Inflammatory macrophage treated with lipopolysaccharide for 4 hours (primary cell): ENCODE results near the gene VSTM4.

Source experiments
- DNase-seq: peaks from one replicate; pipeline ENCODE4 v3.0.0-alpha.2; 2020

The VSTM4 gene

DNA sequence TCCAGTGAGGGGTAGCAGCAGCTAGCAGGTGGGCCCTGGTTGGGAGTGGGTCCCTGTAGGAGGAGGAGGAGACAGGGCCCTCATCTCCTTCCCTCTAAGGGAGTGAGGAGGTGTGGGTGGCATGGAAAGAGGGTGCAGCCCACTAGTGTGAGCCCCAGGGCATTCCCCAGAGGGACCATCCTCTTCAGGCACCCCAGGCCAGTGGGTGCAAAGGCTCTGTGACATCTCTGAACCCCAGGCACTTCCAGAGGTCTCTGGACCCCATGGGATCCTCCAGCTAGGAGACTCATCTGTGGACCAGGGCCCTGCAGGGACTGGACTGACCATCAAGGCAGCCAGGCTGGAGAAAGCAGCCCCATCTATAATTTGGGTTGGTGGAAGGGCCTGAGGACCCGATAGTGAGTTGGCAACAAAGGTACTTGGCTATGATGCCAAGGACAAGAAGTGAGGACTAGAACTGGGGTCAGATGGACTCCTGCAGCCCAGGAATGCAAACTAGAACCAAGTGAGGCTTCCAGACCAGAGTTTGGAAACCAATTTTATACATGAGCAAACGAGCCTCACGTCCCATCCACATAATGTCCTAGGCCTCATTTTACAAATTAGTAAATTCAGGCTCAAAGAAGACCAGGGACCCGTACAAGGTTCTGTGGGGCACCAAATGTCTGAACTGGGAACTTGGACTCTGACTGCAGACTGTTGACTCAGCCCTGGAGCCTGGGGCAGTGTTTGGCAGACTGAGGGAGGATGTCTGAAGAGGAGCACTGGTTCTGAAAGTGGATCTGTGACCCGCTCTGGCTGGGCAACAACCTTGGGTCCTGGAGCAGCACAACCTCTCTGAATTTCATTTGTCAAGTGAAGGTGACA lies 1.4 kb upstream of the VSTM4 start:
- no peak for DNase-seq

DNA sequence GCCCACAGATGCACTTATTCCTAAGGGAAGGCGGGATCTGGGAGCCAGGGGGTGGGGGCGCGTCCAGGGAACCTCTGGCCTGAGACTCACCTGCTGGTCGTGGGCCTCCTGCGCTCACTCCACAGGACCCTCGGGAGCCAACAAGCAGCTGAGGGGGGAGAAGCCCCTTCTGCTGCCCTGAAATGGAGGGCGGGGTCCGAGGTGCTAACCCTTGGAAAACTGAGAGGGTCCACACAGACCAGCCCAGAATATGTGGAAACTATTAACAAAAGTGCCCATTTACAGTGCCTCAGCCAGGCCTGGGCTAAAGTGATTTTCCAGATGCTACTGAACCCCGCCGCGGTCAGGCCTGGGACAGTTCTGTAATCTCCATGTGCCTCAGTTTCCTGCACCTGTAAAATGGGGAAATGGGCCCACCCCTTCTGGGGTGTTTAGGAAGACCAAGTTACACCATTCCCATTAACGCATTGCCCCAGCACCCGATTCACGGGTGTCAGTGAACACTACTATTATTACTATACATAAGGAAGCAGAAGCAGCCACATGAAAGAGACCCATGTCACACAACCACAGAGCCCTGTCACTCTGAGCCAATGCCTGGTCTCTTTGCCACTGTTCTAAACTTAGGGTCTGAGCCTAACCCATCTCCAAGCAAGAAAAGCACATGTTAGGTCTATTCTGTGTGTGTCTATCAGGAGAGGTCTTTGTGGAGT lies 630 bp upstream of the VSTM4 start:
- no peak for DNase-seq

DNA sequence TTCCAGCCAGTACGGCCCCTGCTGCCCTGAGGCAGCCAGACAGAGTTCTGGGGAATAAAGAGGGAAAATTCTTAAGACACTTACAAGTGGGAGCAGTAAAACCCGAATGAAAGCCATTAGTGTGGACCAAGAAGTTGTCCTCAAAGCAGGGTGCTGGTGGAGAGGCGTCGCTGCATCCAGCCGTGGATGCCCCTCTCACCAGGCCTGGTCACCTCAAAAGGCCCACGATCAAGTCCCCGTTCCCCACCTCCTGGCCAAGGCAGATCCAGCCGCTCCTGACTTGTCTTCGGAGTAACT lies 656 bp downstream of the VSTM4 start:
- no peak for DNase-seq

DNA sequence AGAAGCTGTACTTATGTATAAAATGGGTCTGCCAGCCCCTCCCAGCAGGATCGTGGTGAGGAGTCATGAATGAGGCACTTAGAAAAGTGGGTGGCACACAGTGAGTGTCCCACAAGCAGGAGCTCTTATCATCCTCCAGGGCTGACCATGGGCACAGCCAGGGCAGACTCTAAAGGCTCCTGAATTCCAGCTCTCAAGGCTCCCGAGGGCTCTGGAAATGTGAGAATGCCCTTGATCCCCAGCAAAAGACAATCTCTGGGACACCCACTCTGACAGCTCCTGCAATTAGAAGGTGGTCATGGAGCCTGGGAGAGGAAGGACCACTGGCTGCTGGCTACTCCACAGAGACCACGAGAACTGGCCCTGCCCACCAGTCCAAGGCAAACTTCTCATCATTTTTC lies 1.6 kb downstream of the VSTM4 start:
- DNase-seq = no peak

DNA sequence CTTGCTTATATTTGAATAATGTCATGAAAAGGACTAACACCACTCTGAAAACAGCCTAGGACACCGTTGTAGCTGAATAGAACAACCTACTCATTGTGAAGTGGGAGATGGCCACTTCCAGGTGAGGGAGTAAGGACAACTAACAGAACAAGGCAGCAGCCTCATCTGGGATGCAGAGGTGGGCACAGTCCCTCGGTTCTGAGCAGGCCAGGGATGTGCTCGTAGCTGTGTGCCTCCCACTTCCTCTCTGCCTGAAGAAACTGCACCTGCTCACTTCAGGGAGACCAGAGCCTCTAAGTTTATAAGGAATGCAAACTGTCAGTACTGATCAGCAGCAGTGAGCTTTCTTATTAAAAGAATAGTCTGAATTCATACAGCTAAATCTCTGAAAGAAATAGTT lies 2.5 kb downstream of the VSTM4 start:
- DNase-seq = no peak

DNA sequence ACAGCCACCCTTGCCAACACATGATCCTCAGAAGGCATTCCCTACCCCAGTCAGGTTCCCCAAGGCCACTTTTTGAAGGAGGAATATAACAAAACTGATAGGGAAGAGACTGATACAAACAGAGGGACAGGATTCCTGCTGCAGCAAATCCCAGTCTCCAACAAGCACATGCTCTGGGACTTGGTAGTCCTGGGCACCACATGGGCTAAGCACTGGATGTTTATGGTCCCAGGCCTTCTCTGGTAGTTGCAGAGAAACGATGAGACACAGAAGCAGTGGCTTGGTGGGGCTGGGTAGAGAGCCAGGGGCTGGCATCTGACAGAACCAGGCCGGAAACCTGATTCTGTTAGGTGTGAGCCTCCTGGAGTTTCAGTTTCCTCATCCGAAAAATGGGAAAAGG lies 3.2 kb downstream of the VSTM4 start:
- no peak for DNase-seq

DNA sequence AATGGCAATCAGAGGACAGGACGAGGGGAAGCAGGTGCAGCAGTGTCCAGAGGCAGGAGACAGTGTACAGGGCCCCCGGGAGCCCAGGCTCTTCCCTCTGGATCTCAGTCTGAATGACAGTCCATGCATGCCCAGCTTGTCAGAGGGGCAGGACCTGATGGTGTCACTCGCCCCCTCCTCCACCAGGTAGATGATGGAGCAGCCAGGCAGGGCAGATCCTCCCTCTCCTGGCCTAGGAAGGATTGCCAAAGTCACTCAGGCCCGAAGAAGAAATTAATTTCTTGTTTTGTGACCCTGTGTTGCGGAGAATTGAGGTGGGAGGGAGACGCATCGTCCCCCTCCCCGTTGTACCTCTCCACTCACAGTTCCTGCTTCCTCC lies 4.0 kb downstream of the VSTM4 start:
- DNase-seq = no peak

DNA sequence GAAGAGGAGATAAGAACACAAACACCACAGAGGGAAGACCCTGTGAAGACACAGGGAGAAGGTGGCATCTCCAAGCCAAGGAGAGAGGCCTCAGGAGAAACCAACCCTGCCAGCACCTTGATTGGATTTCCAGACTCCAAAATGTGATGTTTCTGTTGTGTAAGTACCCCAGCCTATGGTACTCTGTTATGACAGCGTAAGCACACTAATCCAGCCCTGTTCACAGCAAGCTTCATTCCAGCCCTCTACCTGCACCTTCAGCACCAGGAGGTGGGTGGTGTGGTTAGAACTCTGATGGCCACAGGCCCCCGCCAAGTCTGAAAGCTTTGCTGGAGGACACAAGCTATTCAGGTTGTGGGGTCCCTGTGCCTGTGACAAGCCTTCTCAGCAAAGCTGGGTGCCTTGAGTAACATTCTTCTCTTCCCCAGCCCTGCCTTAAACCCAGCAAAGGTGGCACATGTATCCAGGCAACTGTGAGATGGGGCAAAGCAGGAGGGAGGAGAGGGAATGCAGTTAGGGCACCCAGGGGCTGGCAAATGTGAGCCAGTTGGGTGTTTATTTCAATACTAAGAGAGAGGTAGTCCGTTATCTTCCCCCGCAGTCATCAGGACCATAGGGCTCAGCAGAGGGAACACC lies 4.5 kb downstream of the VSTM4 start:
- no peak for DNase-seq

DNA sequence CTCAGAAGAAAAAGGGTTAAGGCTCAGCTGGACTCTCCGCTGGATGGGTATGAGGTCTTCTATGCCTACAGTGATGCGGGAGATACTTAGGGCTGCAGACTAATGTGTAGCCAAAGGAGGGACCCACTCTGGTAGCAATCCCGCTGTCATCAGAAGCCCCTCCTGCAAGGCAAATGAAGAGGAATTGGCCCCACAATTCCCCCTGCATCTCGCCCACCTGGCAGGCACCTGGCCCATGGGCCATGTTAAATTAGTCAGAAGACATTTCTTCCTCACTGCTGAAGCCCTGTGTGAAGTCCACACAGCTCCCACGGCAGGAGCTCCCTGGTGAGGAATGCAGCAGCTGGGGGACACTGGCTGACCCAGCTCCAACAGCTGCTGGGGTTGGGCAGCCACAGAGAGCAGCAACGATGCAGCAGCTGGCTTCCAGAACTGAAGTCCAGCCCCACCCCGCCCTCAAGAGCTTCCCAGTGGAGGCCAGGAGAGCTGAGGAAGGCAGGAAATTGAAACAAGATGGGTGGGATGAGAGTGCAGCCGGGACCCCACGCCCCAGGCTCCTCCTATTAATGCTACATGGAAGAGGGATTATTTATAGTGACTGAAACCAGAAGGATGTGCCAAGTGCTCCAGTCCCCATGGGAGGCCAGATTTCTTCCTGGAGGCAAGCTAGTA lies 5.5 kb downstream of the VSTM4 start:
- no peak for DNase-seq

DNA sequence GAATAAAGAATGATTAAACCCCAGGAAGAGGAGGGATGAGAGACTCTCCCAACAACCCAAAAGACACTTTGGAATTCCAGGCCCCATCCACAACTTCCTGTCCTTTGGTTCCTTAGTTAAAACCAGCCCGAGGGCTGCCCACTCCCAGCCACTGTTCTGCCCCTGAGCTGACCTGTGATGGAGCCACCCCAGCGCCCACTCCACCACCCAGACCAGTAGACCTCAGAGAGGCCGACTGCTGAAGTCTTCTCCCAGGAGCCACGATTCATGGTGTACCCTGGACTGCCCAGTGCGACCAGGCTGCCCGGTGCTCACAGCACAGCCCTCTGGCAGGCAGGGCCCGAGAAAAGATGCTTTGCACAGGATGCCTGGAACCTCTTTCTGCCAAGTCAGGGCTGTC lies 6.7 kb downstream of the VSTM4 start:
- no peak for DNase-seq

DNA sequence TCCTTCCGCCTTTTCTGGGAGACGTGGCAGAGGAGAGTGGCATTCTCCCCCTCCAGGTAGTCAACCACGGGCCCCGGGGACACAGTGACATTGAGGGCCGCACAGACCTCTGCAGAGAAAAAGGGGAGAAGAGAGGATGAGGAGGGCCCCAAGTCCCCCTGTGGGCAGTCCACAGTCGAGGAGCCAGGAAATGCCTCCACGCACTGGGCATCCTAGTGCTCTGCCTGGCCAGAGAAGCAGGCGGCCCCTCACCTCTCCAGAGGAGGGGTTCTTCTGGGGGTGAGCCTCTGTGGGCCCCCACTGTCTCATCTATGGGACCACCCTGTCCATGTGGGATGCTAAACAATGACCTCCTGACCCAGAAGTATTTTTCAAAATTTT lies 7.4 kb downstream of the VSTM4 start:
- no peak for DNase-seq

DNA sequence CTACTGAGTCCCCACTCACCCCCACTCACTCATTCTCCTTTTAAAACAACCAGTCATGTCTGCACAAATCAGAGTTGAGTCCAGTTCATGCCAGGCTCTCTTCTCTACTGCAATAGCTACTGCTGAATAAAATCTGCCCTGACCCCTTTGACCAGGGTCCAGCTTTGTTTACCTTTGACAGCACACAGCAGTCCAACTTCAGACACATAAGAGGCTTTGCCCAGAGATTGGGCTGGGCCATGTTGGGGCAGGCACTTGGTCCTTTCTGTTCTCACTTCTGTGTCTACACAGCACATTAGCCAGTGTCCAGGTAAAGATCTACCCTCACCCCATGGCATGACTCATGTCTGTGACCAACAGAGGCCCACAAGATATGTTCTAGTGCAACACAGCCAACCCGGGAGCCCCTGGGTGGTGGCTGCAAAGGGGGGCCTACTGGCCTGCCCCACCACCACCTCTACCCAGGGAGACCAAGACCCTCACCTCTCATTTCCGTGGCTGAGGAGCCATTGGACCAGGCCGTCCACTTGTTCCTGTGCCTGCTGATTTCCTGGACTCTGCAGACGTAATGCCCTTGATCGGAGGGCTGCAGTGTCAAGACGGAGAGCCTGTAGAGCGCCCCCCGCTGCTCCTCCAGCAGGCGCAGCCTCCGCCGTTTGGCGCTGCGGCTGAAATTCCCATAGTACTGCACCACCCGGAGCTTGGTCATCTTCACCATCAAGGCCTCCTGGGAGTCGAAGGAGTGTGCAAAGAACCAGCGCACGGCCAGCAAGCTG lies 8.0 kb downstream of the VSTM4 start:
- no peak for DNase-seq

DNA sequence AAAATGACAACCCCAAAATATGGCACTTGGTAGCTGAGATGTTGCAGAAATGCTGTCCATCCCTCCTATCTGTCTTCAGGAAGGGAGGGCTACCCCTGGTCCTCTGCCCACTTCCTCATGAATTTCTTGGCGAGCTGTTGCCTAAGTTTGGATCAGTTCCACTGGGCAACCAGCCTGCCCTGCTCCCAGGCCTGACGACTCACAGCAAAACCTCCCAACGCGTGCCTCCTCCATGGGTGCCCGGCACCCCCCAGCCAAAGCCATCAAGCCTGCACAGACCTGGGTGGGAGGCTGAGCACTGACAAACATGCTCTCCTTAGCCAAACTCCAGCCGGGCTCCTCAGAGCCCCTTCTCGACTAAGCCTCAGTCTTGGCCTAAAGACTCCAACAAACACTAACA lies 8.9 kb downstream of the VSTM4 start:
- no peak for DNase-seq

DNA sequence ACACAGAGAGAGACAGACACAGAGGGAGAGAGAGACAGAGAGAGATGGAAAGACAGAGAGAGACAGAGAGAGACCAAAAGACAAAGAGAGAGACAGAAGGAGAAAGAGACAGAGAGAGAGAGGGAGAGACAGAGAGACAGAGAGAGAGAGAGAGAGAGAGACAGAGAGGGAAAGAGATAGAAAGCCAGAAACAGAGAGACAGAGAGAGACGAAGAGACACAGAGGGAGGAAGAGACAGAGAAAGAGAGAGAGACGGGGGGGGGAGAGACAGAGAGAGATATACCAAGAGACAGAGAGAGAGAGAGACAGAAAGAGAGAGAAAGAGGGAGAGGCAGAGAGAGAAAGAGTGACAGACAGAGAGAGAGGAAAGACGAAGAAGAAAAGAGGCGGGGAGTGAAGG lies 10.2 kb downstream of the VSTM4 start:
- no peak for DNase-seq

DNA sequence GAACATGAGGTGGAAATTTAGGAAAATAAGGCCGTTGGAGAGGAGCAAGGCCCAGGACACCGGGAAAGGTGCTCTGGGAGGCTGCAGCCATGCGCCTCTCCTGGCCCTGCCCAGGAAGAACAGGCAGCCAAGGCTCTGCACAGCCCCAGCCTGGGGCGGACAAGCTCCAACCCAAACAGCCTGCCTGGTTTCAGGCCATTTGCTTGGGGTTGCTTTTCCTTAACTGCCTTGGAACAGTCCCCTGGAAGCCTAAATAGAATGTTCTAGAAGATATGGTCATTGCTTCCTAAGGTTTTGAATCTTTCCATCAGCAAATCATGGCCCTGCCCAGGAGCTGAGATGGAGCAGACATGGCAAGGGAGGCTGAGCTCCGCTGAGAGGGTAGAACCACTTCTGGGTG lies 11.0 kb downstream of the VSTM4 start:
- no peak for DNase-seq

DNA sequence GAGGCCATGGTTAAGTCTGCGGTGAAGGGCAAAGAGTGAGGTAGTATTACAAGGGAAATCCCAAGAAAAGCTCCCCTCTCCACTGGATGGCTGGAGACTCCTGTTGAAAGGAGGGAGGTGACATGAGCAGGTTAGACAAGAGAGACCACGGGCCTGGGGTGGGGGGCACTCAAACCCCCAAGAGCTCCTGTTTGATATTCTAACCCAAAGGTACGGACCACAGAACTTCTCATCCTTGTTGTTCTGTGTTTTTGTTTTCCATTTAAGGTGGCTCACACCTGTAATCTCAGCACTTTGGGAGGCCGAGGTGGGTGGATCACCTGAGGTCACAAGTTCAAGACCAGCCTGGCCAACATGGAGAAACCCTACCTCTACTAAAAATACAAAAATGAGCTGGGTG lies 11.6 kb downstream of the VSTM4 start:
- DNase-seq = no peak

DNA sequence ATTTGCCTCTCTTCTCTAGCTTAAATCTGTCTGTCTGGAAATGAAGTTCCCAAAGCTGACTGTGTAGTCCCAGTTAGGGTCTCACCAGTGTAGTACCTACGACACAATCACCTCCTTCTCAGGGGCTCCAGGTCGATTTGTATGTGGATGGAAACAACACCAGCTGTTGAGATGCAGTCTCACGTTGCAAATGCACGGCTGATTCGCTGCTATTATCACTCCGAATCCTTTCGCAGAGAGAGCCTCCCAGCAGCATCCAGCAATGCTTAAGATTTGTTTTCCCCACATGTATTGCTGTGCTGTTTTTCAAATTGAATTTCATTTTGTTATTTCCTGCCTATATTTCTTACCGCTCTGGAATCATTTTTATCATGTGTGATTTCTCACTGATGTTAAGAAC lies 16.3 kb downstream of the VSTM4 start:
- no peak for DNase-seq

DNA sequence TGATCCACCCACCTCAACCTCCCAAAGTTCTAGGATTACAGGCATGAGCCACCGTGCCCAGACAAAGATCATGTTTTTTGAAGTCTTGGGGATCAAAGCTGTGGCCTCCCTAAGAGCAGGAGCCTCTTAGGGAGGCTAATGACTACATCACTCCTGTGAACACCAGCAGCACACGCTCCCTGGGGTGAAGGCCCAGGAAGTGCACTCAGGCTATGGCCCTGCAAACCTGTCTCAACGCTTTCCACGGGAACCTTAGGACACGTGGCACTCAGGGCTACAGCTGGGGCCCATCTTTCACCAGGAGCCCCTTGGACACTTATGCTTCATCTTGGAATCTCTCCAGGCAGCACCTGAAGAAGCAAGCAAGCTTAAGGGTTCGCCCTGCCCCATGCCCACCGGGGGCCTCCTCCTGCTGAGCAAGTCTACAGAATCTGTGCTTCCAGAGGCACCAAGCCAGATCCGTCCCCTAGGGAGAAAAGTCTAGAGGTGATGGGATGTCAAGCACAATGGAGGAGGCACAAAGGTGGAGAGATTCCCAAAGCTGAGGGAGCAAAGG lies 18.4 kb downstream of the VSTM4 start:
- DNase-seq = no peak

DNA sequence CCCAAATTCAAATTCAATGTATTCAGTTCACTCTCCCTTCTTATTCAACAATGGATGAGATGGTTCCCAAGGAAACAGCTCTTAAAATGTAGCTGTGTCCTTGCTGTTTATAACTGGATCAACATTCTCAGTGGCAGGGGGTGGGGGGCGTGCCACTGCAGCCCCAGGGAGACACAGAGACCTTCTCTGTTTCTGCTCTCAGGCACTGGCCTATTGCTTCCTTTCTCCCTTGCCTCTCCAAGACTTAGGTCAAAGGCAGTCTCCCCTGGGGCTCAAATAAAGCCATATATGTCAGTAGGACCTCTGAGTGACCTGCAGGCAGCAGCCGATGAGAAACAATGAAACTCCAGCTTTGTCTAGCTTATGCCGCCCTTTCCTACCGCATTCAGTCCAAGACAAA lies 20.7 kb downstream of the VSTM4 start:
- DNase-seq = no peak

DNA sequence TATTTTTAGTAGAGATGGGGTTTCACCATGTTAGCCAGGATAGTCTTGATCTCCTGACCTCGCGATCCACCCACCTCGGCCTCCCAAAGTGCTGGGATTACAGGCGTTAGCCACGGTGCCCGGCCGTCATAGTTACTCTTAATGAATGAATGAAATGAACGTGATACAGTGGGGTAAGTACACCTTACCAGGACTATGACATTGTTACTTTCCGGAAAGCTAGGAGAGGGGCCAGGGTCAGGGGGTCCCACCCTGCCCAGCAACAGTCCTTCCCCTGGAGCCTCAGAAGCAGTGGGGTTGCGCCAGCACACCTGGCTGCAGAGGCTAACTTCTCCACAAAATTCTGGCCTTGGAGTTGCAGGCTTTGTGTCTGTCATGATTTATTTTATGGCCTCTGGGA lies 21.4 kb downstream of the VSTM4 start:
- no peak for DNase-seq

DNA sequence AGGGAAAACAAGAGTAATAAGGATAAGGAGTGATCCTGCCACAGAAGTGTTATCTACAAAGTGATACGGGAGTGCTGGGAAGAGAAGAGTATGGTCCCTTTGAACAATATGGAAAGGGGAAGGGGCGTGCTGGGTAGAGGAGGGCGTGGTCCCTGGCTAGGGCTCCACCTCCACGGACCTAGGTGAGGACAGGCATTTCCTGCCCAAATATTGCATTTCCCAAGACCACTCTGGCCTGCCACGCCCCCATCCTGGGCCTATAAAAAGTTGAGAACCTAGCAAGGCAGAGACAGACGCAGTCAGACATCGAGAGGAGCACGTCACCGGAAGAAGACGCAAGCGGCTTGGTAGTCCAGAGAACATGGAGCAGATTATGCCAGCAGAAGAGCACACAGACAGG lies 22.8 kb downstream of the VSTM4 start:
- no peak for DNase-seq

DNA sequence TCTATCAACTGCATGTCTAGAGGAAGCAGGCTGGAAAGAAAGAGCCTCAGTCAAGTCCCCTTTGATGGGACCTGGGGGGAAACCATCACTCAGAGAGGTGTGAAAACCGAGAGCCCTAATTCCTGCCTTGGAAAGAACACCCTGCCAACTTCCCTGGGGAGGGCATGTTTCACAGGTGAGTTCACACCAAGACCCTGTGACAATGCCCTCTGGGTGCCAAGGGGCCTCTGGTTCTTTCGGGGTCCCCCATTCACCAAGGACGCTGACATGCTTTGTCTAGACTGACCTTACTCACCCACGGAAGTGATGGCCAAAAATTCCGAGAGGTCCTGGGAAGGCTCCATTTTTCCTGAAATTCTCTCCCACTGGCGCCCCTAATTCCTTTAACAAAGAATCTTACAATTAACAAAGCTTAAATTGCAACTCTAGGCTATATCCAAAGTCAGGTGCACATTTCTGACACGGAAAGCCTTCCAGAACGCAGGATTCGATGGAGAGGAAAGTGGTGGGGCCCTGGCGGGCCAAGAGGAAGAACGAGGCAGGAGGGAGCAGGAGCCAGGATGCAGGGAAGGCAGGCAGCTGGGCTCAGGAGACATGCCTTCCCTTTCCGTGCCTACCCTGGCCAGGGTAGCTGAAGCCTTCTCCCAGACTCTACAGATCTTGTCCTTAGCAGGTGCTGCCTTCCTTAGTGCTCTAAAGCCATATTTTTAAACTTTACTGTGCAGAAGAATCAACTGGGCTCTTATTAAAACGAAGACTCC lies 23.7 kb downstream of the VSTM4 start:
- DNase-seq = no peak
